Spinal cord (tissue), 10 donors: ENCODE results near the gene CDC27. TPM values are rescaled to one million over a fixed set of nuclear protein-coding genes. Genes with fewer than 3 reads are reported as not detected.
"Not testable (repeated sequence)": the region's sequence is repeated elsewhere in the genome, so short reads cannot be mapped to it uniquely, and the experiment has no call there.

Experiments used
- DNase-seq, 6 donors: peaks; one replicate each; pipeline versions ENCODE4 v3.0.0 to v3.0.0-alpha.2; 2013 to 2015; ENCODE audit warnings: low spot score in 6 of 6, low read depth in 4 of 6
- H3K27ac ChIP-seq: one replicate; pipeline ENCODE4 v1.5.1; 2013; ENCODE audit warnings: low read depth, low read length, control low read depth
- H3K27me3 ChIP-seq: one replicate; pipeline ENCODE4 v1.6.1; 2013; ENCODE audit warnings: low read length; ENCODE audit not compliant: control insufficient read depth, insufficient read depth
- H3K36me3 ChIP-seq: one replicate; pipeline ENCODE4 v1.6.1; 2013; ENCODE audit warnings: low read length; ENCODE audit not compliant: control insufficient read depth, insufficient read depth
- H3K4me1 ChIP-seq: one replicate; pipeline ENCODE4 v1.6.1; 2013; ENCODE audit warnings: low read length; ENCODE audit not compliant: control insufficient read depth, insufficient read depth
- H3K4me3 ChIP-seq: one replicate; pipeline ENCODE4 v1.5.1; 2013; ENCODE audit warnings: low read depth, low read length, control low read depth
- H3K9me3 ChIP-seq: one replicate; pipeline ENCODE4 v1.6.1; 2013; ENCODE audit warnings: low read length; ENCODE audit not compliant: control insufficient read depth, insufficient read depth
- WGBS: methylation state at CpG from one replicate; pipeline ENCODE4 v1.1.5; 2013; ENCODE audit warnings: missing lambda C conversion rate; ENCODE audit not compliant: insufficient coverage; 5-methylcytosine and 5-hydroxymethylcytosine counted together
- polyA plus RNA-seq, 2 donors: library from polyadenylated mRNA; unstranded; fragments of 120-200 nt; gene quantifications; one replicate each; pipeline ENCODE4 v1.2.1, GENCODE V29; 2013; ENCODE audit not compliant: insufficient read length in 2 of 2
- total RNA-seq, 2 donors: library from RNA; depleted of rRNA in 1 of 2; stranded (reverse); fragments of 120-200 nt in 1 of 2; fragments of >200 nt in 1 of 2; gene quantifications; one replicate each; pipeline versions ENCODE4 v1.2.3 to v1.2.4, GENCODE V29; 2013 to 2014
- donor health status: healthy.

CDC27 gene
- total and polyA plus RNA-seq, 4 donors, result 38.2 to 121 (median 66.3) TPM

- DNase-seq, H3K27ac ChIP-seq, H3K27me3 ChIP-seq, H3K4me1 ChIP-seq, H3K9me3 ChIP-seq, H3K36me3 ChIP-seq, H3K4me3 ChIP-seq: not testable (repeated sequence)
- WGBS, result 90% methylated on average over 2 of the region's 4 CpGs
Measured at GRCh38 chr17:47070266-47070665, 118.8 kb downstream of the CDC27 start.

Other genes with a start within 250 kb of the CDC27 start
- under 1 TPM; 0.40 to 0.55 TPM for gene RPRML, start 210.0 kb downstream of the CDC27 start, total RNA-seq
- gene RPRML, start 210.0 kb downstream of the CDC27 start, polyA plus RNA-seq, result under 1 TPM; 0.48 to 0.71 TPM
- gene MYL4, start 20.1 kb upstream of the CDC27 start, total RNA-seq, result 10 to 100 TPM in 1 of 2 donors, 1 to 10 TPM in 1; 5.2 to 12.5 TPM
- 1 to 10 TPM; 1.5 to 4.2 TPM for gene MYL4, start 20.1 kb upstream of the CDC27 start, polyA plus RNA-seq
- 1 to 10 TPM; 3.6 to 7.5 TPM for gene ITGB3, start 64.5 kb upstream of the CDC27 start, total RNA-seq
- 1 to 10 TPM; 2.6 to 3.6 TPM for gene ITGB3, start 64.5 kb upstream of the CDC27 start, polyA plus RNA-seq
- 10 to 100 TPM in 1 of 2 donors, 1 to 10 TPM in 1; 7.3 to 11.8 TPM for gene EFCAB13, start 134.7 kb upstream of the CDC27 start, total RNA-seq
- 1 to 10 TPM; 3.7 to 7.0 TPM for gene EFCAB13, start 134.7 kb upstream of the CDC27 start, polyA plus RNA-seq